ENCODE results near the gene PCDH15. TPM values are rescaled to one million over a fixed set of nuclear protein-coding genes. Genes with fewer than 3 reads are reported as not detected.
"Not testable (repeated sequence)": the region's sequence is repeated elsewhere in the genome, so short reads cannot be mapped to it uniquely, and the experiment has no call there.

PCDH15 gene
- total RNA-seq, 1 experiment from 2014 or later: not detected

- in situ Hi-C loops (cut with HindIII; ENCODE audit: low sequenced_read_pairs): no loop called here
- no peak for DNase-seq (ENCODE audit: low spot score)
Measured at GRCh38 chr10:54594289-54594688, 206.7 kb downstream of the PCDH15 start.

GRCh38 chr10:54587971-54588370 lies 213.1 kb downstream of the PCDH15 start:
- no peak for DNase-seq (ENCODE audit: low spot score)
- in situ Hi-C loops (cut with HindIII; ENCODE audit: low sequenced_read_pairs): no loop called here

DNA sequence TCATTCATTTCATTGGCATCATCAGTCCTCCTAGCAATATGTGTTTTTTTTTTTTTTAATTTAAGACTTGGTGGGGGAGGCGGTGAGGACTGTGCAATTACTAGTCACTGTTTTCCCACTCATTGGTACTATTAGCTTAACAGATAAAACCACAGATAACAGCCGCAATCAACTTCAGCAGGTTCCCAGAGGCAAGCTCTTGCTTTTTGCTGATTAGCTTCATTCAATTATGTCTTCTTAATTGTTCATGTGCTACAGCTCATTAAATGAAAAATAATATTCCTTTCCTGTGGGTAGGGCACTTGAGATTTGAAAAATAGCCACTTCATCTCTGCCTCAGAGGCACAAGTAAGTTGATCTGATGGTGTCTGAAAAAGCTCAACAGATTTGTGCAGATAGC lies 215.5 kb downstream of the PCDH15 start:
- no peak for DNase-seq (ENCODE audit: low spot score)
- in situ Hi-C loops (cut with HindIII; ENCODE audit: low sequenced_read_pairs): no loop called here

DNA sequence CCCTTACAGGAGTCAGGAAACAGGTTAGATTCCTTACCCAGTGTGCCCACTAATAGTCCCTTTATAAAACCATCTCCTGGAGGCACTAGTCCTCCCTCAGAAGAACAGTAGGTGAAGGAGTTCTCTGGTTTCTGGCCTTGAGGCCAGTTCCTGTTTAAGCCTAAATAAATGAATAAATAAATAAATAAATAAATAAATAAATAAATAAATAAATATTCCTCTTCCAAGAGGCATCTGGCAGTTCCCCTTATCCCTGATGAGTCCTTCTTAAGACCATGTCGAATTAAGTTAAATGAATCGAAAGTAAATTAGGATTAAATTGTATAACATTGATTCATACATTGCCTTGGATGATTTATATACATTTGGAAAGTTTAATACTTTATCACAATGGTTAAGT lies 223.3 kb downstream of the PCDH15 start:
- in situ Hi-C loops (cut with HindIII; ENCODE audit: low sequenced_read_pairs): no loop called here

GRCh38 chr10:54576541-54576940 lies 224.5 kb downstream of the PCDH15 start:
- in situ Hi-C loops (cut with HindIII; ENCODE audit: low sequenced_read_pairs): no loop called here
- DNase-seq (ENCODE audit: low spot score): no peak

More for the DNA sequence above, 223.3 kb downstream of the PCDH15 start:
- DNase-seq (ENCODE audit: low spot score): no peak

GRCh38 chr10:54559498-54559897 lies 241.5 kb downstream of the PCDH15 start:
- in situ Hi-C loops (cut with HindIII; ENCODE audit: low sequenced_read_pairs): no loop called here
- DNase-seq (ENCODE audit: low spot score): no peak

GRCh38 chr10:54554028-54554427 lies 247.0 kb downstream of the PCDH15 start:
- in situ Hi-C loops (cut with HindIII; ENCODE audit: low sequenced_read_pairs): no loop called here
- no peak for DNase-seq (ENCODE audit: low spot score)

DNA sequence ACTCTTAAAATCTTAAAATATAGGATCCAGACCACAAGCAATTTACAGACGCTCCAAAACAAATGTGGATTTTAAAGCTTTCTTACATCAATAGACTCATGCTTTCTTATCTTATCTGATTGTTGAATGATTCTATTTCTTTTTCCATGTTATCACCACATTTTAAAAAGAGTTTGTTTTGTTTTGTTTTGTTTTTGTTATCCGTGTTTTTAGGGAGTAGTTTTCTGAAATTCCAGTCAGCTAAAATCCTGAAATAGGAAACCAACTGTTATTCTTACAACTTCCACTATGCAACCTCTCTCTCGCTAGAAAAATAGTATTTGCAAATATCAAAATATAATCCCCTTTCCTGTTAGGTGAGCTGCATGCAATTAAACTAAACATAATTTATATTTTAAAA lies 251.0 kb downstream of the PCDH15 start:
- in situ Hi-C loops (cut with HindIII; ENCODE audit: low sequenced_read_pairs): no loop called here
- no peak for DNase-seq (ENCODE audit: low spot score)

GRCh38 chr10:54531296-54531695 lies 269.7 kb downstream of the PCDH15 start:
- in situ Hi-C loops (cut with HindIII; ENCODE audit: low sequenced_read_pairs): no loop called here
- no peak for DNase-seq (ENCODE audit: low spot score)

DNA sequence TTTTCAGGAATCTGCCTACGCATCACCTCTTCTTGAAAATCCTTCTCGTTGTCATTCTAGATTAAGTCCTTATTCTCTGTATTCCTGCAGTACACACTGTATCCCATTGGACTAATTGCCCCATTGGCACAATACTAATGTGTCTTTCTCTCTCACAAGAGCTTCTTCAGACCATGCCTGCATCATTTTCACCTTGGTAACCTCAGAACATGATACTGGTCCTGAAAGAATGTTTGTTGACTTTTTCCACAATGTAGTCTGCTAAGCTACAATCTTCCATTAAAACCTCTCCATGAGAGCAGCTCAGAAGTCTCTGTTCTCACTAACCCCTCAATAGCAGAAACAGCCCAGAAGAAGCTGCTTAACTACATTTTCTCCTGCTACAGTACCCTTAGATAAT lies 270.7 kb downstream of the PCDH15 start:
- in situ Hi-C loops (cut with HindIII; ENCODE audit: low sequenced_read_pairs): no loop called here
- DNase-seq (ENCODE audit: low spot score): no peak

- in situ Hi-C loops (cut with HindIII; ENCODE audit: low sequenced_read_pairs): no loop called here
Measured at GRCh38 chr10:54525816-54526215, 275.2 kb downstream of the PCDH15 start.

DNA sequence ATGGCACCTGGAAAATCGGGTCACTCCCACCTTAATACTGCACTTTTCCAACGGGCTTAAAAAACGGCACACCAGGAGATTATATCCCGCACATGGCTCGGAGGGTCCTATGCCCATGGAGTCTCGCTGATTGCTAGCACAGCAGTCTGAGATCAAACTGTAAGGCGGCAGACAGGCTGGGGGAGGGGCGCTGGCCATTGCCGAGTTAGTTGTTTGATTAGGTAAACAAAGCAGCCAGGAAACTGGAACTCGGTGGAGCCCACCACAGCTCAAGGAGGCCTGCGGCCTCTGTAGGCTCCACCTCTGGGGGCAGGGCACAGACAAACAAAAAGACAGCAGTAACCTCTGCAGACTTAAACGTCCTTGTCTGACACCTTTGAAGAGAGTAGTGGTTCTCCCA lies 285.8 kb downstream of the PCDH15 start:
- DNase-seq (ENCODE audit: low spot score); in situ Hi-C loops (cut with HindIII; ENCODE audit: low sequenced_read_pairs): not testable (repeated sequence)

More at GRCh38 chr10:54525816-54526215, 275.2 kb downstream of the PCDH15 start:
- no peak for DNase-seq (ENCODE audit: low spot score)

- in situ Hi-C loops (cut with HindIII; ENCODE audit: low sequenced_read_pairs): no loop called here
- no peak for DNase-seq (ENCODE audit: low spot score)
Measured at GRCh38 chr10:54503863-54504262, 297.2 kb downstream of the PCDH15 start.

DNA sequence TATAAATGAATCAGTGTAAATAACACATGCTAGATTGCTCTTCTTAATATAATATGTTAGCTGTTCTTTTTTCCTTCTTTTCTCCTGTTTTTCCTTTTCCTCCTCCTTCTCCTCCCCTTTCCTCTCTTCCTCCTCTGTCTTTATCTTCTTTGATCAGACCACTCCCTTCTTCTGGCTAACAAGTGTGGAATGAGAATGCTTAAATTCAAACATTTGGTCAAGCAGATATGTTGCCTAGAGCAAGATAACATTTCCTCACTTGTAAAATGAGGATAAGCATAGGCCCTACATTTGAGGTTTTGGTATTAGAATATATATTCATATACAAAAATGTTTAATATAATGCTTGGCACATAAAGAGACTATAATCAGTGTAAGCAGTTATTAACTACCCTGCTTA lies 299.1 kb downstream of the PCDH15 start:
- in situ Hi-C loops (cut with HindIII; ENCODE audit: low sequenced_read_pairs): no loop called here
- DNase-seq (ENCODE audit: low spot score): no peak

GRCh38 chr10:54496852-54497251 lies 304.2 kb downstream of the PCDH15 start:
- DNase-seq (ENCODE audit: low spot score): no peak
- in situ Hi-C loops (cut with HindIII; ENCODE audit: low sequenced_read_pairs): no loop called here

DNA sequence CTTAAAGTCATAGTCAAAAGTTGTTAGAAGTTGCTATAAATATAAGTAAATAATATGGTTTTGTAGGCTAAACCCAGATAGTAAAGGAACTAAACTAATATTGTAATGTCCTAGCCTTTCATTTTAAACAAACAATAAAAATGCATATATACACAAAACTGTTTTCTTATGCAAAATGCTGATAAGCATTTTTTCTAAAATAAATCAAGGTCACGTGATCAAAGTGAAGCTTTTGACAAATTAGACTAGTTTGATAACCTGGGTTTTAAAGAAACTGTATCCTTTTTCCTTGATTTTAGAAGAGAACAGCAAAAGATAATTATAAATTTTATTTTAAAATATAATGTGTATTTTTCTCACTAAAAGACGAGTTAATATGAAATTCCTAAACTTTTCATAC lies 313.3 kb downstream of the PCDH15 start:
- DNase-seq (ENCODE audit: low spot score): no peak
- in situ Hi-C loops (cut with HindIII; ENCODE audit: low sequenced_read_pairs): no loop called here

DNA sequence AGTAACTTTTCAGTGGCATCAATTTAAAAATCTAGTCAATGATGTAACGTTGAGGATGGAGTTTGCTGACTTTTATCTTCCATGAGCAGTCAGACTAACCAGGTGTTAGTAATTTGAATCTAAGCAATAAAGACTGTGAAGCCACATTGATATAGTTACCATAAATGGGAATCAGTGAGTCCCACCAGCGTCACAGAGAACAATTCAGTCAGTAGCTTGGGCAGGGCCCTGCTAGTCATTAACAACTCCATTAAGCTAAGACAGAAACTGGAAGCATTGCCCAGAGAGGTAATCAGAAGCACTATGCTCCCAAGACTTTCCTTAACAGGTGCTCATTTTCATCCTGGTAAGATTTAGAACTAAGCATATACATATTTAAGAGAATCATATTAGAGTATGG lies 315.1 kb downstream of the PCDH15 start:
- in situ Hi-C loops (cut with HindIII; ENCODE audit: low sequenced_read_pairs): no loop called here
- DNase-seq (ENCODE audit: low spot score): no peak

- no peak for DNase-seq (ENCODE audit: low spot score)
Measured at GRCh38 chr10:54484186-54484585, 316.8 kb downstream of the PCDH15 start.

DNA sequence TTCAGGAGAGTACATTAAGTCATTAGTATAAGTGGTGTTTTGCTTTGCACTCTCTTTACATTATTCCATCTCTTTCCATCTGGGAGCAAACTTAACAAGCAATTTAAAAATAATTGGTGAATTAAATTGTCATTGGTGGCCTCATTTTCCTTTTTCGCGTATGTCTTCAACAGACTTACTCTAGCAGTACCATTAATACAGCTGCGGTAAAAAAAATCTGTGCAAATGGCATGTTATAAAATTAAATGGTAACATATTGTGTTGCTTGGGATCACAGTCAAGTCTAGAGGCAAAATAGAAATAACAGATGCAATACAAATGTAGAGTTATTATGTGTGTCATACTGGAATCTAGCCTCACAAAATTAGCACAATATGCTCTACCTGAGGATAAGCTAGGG lies 322.4 kb downstream of the PCDH15 start:
- in situ Hi-C loops (cut with HindIII; ENCODE audit: low sequenced_read_pairs): no loop called here
- DNase-seq (ENCODE audit: low spot score): no peak

More at GRCh38 chr10:54484186-54484585, 316.8 kb downstream of the PCDH15 start:
- in situ Hi-C loops (cut with HindIII; ENCODE audit: low sequenced_read_pairs): no loop called here

DNA sequence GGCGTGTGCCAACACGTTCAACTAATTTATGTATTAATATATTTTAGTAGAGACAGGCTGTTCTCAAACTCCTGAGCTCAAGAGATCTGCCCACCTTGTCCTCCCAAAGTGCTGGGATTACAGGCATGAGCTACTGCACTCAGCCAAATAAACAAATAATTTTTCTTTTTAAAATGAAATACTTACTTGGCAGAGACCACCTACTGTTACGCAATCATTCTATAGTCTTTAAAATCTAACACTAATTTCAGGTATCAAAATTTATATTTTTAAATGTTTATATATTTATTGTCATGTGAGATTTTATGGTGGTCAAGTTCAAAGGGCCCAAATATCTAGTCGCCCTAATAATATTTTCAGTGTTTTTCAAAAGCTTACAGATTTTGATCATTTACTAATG lies 323.3 kb downstream of the PCDH15 start:
- DNase-seq (ENCODE audit: low spot score): no peak
- in situ Hi-C loops (cut with HindIII; ENCODE audit: low sequenced_read_pairs): no loop called here

- no peak for DNase-seq (ENCODE audit: low spot score)
- in situ Hi-C loops (cut with HindIII; ENCODE audit: low sequenced_read_pairs): no loop called here
Measured at GRCh38 chr10:54470324-54470631, 330.8 kb downstream of the PCDH15 start.

All from G401 (cell line).